SK-N-SH (cell line): Measurements from ENCODE around the gene MCC. TPM values are rescaled to one million over a fixed set of nuclear protein-coding genes. Genes with fewer than 3 reads are reported as not detected.

Experiments used
- CTCF ChIA-PET: fragments of 300-600, 350-600 bp; formaldehyde crosslinking; extraction: SDS; loops from one replicate; lab custom pipeline; 2021; lab: Yijun Ruan, JAX
- POLR2A ChIA-PET: fragments of 350-600 bp; sonication (Branson Sonifier 250); formaldehyde crosslinking; extraction: SDS; loops from one replicate; lab custom pipeline; 2020; ENCODE audit warnings: antibody characterized with exemption, inconsistent platforms; lab: Yijun Ruan, JAX
- DNase-seq: peaks from one replicate; pipeline ENCODE4 v3.0.0; 2012
- H2AFZ ChIP-seq: fragments of 200-600 bp; sonication (generic); 2 replicates; pipeline ENCODE4 v1.8.1; 2016; ENCODE audit warnings: antibody characterized with exemption, mild to moderate bottlenecking, low read depth
- H3F3A ChIP-seq: fragments of 200-600 bp; sonication (generic); replicated peaks from 2 replicates; pipeline ENCODE3; 2016; ENCODE audit warnings: antibody characterized with exemption, mild to moderate bottlenecking; ENCODE audit not compliant: insufficient read depth
- H3K27ac ChIP-seq, 2 experiments: fragments of 200-500 bp in 1 of 2; fragments of 200-600 bp in 1 of 2; sonication (Bioruptor generic) in 1 of 2; sonication (generic), shearing (Covaris generic) in 1 of 2; 2 replicates each; pipeline versions ENCODE4 v1.5.1 to v1.6.1; 2014 to 2016; ENCODE audit warnings: low read depth in 2 of 2, inconsistent platforms in 1 of 2, low read length in 1 of 2, mild to moderate bottlenecking in 1 of 2, mixed read lengths in 1 of 2
- H3K27me3 ChIP-seq: fragments of 200-600 bp; sonication (generic), shearing (Covaris generic); 2 replicates; pipeline ENCODE4 v1.6.1; 2016; ENCODE audit warnings: mixed run types; ENCODE audit not compliant: insufficient read depth
- H3K36me3 ChIP-seq, 2 experiments: fragments of 200-500 bp in 1 of 2; fragments of 200-600 bp in 1 of 2; sonication (Bioruptor generic) in 1 of 2; sonication (generic) in 1 of 2; replicated peaks in 1 of 2; 2 replicates each; pipeline versions ENCODE3 to v1.5.1; 2014 to 2016; ENCODE audit warnings: low read length in 1 of 2, mild to moderate bottlenecking in 1 of 2; ENCODE audit not compliant: insufficient read depth in 2 of 2, control insufficient read depth in 1 of 2
- H3K4me1 ChIP-seq, 2 experiments: fragments of 200-500 bp in 1 of 2; fragments of 200-600 bp in 1 of 2; sonication (Bioruptor generic) in 1 of 2; sonication (generic), shearing (Covaris generic) in 1 of 2; 2 replicates each; pipeline versions ENCODE4 v1.5.1 to v1.6.1; 2014 to 2016; ENCODE audit warnings: low read depth in 1 of 2, low read length in 1 of 2, mixed run types in 1 of 2; ENCODE audit not compliant: insufficient read depth in 2 of 2, control insufficient read depth in 1 of 2
- H3K4me2 ChIP-seq: fragments of 200-600 bp; sonication (generic), shearing (Covaris generic); 2 replicates; pipeline ENCODE4 v1.6.1; 2017; ENCODE audit warnings: mixed run types
- H3K4me3 ChIP-seq, 2 experiments: fragments of 200-500 bp in 1 of 2; fragments of 200-600 bp in 1 of 2; sonication (Bioruptor generic) in 1 of 2; sonication (generic), shearing (Covaris generic) in 1 of 2; 2 replicates each; pipeline versions ENCODE4 v1.5.1 to v1.8.1; 2014 to 2016; ENCODE audit warnings: low read depth in 2 of 2, inconsistent platforms in 1 of 2, low read length in 1 of 2, mild to moderate bottlenecking in 1 of 2, mixed read lengths in 1 of 2, moderate library complexity in 1 of 2
- H3K79me2 ChIP-seq: fragments of 200-600 bp; sonication (generic); 2 replicates; pipeline ENCODE4 v1.8.1; 2017; ENCODE audit warnings: mild to moderate bottlenecking; ENCODE audit not compliant: insufficient read depth
- H3K9ac ChIP-seq: fragments of 200-600 bp; sonication (generic); 2 replicates; pipeline ENCODE4 v1.6.1; 2017; ENCODE audit warnings: mixed run types
- H3K9me2 ChIP-seq: fragments of 200-600 bp; sonication (generic); 2 replicates; pipeline ENCODE4 v1.6.1; 2017; ENCODE audit warnings: mixed run types
- H3K9me3 ChIP-seq: fragments of 200-600 bp; sonication (generic); 2 replicates; pipeline ENCODE4 v1.6.1; 2017; ENCODE audit warnings: mixed run types, mild to moderate bottlenecking, moderate library complexity
- H4K20me1 ChIP-seq: fragments of 200-600 bp; sonication (generic); 2 replicates; pipeline ENCODE4 v1.6.1; 2017; ENCODE audit warnings: mild to moderate bottlenecking, mixed run types; ENCODE audit not compliant: insufficient read depth
- ELF1 ChIP-seq: IDR thresholded peaks from 2 replicates; pipeline ENCODE4 v1.4.0; 2012
- FOSL2 ChIP-seq: IDR thresholded peaks from 2 replicates; pipeline ENCODE4 v1.4.0; 2012; ENCODE audit warnings: low read depth, mild to moderate bottlenecking, moderate library complexity, borderline replicate concordance
- FOXM1 ChIP-seq: IDR thresholded peaks from 2 replicates; pipeline ENCODE4 v1.4.0; 2012; ENCODE audit warnings: low read depth, mild to moderate bottlenecking
- JUND ChIP-seq: IDR thresholded peaks from 2 replicates; pipeline ENCODE4 v1.4.0; 2012
- MEF2A ChIP-seq: IDR thresholded peaks from 2 replicates; pipeline ENCODE4 v1.4.0; 2012; ENCODE audit warnings: low read depth, borderline replicate concordance
- MXI1 ChIP-seq: IDR thresholded peaks from 2 replicates; pipeline ENCODE4 v1.6.1; 2012; ENCODE audit warnings: mild to moderate bottlenecking, low read depth, low read length, improper control_type of control experiment
- NFIC ChIP-seq: IDR thresholded peaks from 2 replicates; pipeline ENCODE4 v1.4.0; 2012; ENCODE audit warnings: borderline replicate concordance
- NRF1 ChIP-seq: IDR thresholded peaks from 2 replicates; pipeline ENCODE4 v1.6.1; 2012; ENCODE audit warnings: low read depth, mild to moderate bottlenecking, low read length
- RAD21 ChIP-seq: IDR thresholded peaks from 2 replicates; pipeline ENCODE4 v1.6.1; 2012; ENCODE audit warnings: mild to moderate bottlenecking, low read length
- RCOR1 ChIP-seq: fragments of 150-350 bp; IDR thresholded peaks from 2 replicates; pipeline ENCODE4 v1.6.1; 2017; ENCODE audit warnings: antibody characterized with exemption, low read length
- RXRA ChIP-seq: IDR thresholded peaks from 2 replicates; pipeline ENCODE4 v1.4.0; 2012; ENCODE audit warnings: low read depth, mild to moderate bottlenecking, borderline replicate concordance
- SIN3A ChIP-seq: IDR thresholded peaks from 2 replicates; pipeline ENCODE4 v1.6.1; 2012; ENCODE audit warnings: low read depth, mild to moderate bottlenecking, low read length, moderate library complexity, borderline replicate concordance
- TCF12 ChIP-seq: IDR thresholded peaks from 2 replicates; pipeline ENCODE4 v1.4.0; 2012
- TEAD4 ChIP-seq: IDR thresholded peaks from 2 replicates; pipeline ENCODE4 v1.4.0; 2012; ENCODE audit warnings: mild to moderate bottlenecking, borderline replicate concordance; ENCODE audit not compliant: insufficient read depth
- WGBS: methylation state at CpG from one replicate; pipeline ENCODE4 v1.1.6; 2017; ENCODE audit warnings: low lambda C conversion rate; 5-methylcytosine and 5-hydroxymethylcytosine counted together
- polyA plus RNA-seq, 3 experiments: library from polyadenylated mRNA; depleted of rRNA; stranded (reverse); fragments of >200 nt; gene quantifications; 2 replicates each; pipeline ENCODE4 v1.2.3, GENCODE V29; 2012
- TF ChIP-seq, protein P1 (sequence below): IDR thresholded peaks from 2 replicates; pipeline ENCODE4 v1.4.0; 2012; ENCODE audit warnings: low read depth
- TF ChIP-seq, protein P2 (sequence below): IDR thresholded peaks from 2 replicates; pipeline ENCODE4 v1.4.0; 2012; ENCODE audit warnings: low read depth, borderline replicate concordance
- TF ChIP-seq, protein P3 (sequence below): fragments of 150-350 bp; IDR thresholded peaks from 2 replicates; pipeline ENCODE4 v1.6.1; 2017; ENCODE audit warnings: antibody characterized with exemption, low read length, low read depth, borderline replicate concordance
- TF ChIP-seq, protein P4 (sequence below): fragments of 200-600 bp; sonication (generic); IDR thresholded peaks from 2 replicates; pipeline ENCODE4 v1.6.1; 2017; ENCODE audit warnings: antibody characterized with exemption, mild to moderate bottlenecking, moderate library complexity

The MCC gene
- polyA plus RNA-seq, 1 of the 3 experiments (the other 2 are of a cell fraction): 3.6 TPM

DNA sequence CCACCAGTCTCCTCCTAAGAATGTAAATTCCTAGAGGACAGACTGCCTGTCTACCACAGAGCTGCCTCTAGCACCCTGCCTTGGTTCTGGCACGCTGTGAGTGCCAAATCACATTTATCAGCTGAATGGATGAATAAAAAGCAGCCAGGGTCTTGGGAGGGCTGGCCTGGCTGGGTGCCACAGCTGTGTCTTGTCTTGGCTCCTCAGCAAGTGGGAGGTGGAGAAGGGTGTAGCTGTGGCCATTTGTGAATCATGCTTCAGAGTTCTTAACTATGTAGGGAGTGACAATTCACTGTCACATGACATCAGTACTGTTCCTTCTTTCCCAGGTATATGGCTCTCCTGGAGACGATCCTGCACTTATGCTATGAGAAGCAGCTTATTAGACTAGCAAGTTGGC, 441.0 kb downstream of the MCC start:
- H3K9me3 ChIP-seq: no peaks in the 10 kb centered on the region
- no peaks in the 10 kb centered on the region for H4K20me1 ChIP-seq
- TF ChIP-seq NRF1 (no peak), FOSL2 (peak; percentile 22; the same call in 1 of the 2 replicates)
- 46% methylated on average over 2 of the region's 2 CpGs for WGBS
- H2AFZ ChIP-seq: no peak overlapping the region
- POLR2A ChIA-PET: no interaction called here
- H3K4me2 ChIP-seq: no peak overlapping the region
- no peak overlapping the region for H3K4me3 ChIP-seq
- no peaks in the 10 kb centered on the region for H3K9me2 ChIP-seq
- H3K79me2 ChIP-seq: no peaks in the 10 kb centered on the region
- peaks cover 7 to 13% of the 10 kb centered on the region in 2 experiments; a peak in 3 of 4 replicates for H3K4me1 ChIP-seq
- no peak overlapping the region; a peak in 1 of 4 replicates for H3K27ac ChIP-seq
- no peak for DNase-seq
- no peak overlapping the region for H3K9ac ChIP-seq
- no peaks in the 10 kb centered on the region for H3K27me3 ChIP-seq
- H3K36me3 ChIP-seq: no peaks in the 10 kb centered on the region
- CTCF ChIA-PET: interaction anchor here (1.2 kb wide), 1 partner anchor 289 kb away, joined by 3 read pairs; no protein-coding TSS in a partner anchor
- H3F3A ChIP-seq: peaks cover 6% of the 10 kb centered on the region

DNA sequence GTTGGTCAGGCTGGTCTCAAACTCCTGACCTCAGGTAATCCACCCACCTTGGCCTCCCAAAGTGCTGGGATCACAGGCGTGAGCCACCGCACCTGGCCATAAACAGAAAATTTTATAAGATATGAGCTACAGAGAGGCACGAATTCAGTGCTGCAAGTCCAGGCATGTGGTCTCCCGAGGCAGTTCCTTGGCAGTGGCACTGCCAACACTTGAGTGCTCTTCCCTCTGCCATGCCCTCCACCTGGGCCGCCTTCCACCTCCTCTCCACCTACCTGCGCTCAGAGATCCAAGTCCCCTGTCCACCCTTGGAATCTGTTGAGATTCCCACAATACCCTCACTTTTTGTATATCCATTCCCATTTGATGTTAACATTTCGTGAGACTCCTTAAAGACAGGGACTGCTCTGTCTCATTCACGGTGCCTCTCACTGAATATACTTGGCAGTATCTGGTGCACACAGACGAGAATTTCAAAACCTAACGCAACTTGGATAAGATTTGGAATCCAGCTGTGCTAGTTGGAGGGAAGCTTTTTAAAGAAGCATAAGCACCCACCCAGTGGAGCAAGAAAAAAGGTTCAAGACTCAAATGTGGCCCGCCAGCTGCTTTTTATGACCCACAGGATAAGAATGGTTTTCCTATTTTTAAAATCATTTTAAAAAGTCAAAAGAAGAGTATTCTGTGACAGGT, 443.3 kb downstream of the MCC start:
- CTCF ChIA-PET: interaction anchor here (0.8 to 3.4 kb wide), 7 partner anchors 8 to 854 kb away, joined by 3 to 15 read pairs (median 3); no protein-coding TSS in a partner anchor
- H3K4me3 ChIP-seq: no peak overlapping the region
- 89% methylated on average over 11 of the region's 11 CpGs for WGBS
- H3K36me3 ChIP-seq: no peaks in the 10 kb centered on the region
- H4K20me1 ChIP-seq: no peaks in the 10 kb centered on the region
- H3K27ac ChIP-seq: no peak overlapping the region; a peak in 1 of 4 replicates
- H3K9me3 ChIP-seq: no peaks in the 10 kb centered on the region
- H2AFZ ChIP-seq: no peak overlapping the region
- POLR2A ChIA-PET: interaction anchor here (0.5 kb wide), 1 partner anchor 51 kb away, joined by 3 read pairs; no protein-coding TSS in a partner anchor
- no peaks in the 10 kb centered on the region for H3F3A ChIP-seq
- H3K79me2 ChIP-seq: no peaks in the 10 kb centered on the region
- H3K4me2 ChIP-seq: no peak overlapping the region
- DNase-seq: no peak
- H3K9ac ChIP-seq: no peak overlapping the region
- H3K4me1 ChIP-seq: peaks cover 0 to 16% of the 10 kb centered on the region in 2 experiments; a peak in 2 of 4 replicates
- no peaks in the 10 kb centered on the region for H3K9me2 ChIP-seq
- no peak for TF ChIP-seq TEAD4
- TF ChIP-seq, all 33 proteins: peak for 0
- H3K27me3 ChIP-seq: no peaks in the 10 kb centered on the region

DNA sequence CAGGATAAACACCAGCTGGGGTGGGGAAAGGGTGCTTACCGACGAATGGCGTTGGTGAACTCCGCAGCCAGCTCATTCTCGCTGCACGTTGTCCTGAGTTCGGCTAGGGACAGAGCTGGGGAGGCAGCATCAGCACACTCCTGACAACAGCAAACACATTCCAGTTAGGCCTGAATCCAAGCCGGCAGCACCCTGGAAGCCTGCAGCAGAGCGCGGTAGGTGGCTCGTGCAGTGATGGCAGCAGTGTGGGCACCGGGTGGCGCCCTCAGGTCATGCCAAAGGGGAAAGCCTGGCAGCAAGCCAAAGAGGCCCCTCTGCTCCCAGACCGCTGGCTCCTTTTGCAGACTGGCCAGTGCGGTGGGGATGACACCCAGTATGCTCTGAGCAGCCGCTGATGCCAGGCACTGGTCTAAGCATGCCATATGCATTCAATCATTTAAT, 444.7 kb downstream of the MCC start:
- Histone ChIP-seq H3K4me3 (no peak overlapping the region), H3K36me3 (no peaks in the 10 kb centered on the region), H3K27ac (peak overlapping the region in 1 of 2 experiments; percentile 74; a peak in 2 of 4 replicates), H4K20me1 (no peaks in the 10 kb centered on the region), H3K4me2 (no peak overlapping the region), H2AFZ (peak overlapping the region; percentile 73), H3K9me2 (no peaks in the 10 kb centered on the region), H3K4me1 (peaks cover 0 to 16% of the 10 kb centered on the region in 2 experiments; a peak in 2 of 4 replicates), H3F3A (no peaks in the 10 kb centered on the region), H3K9ac (no peak overlapping the region), H3K27me3 (no peaks in the 10 kb centered on the region), H3K79me2 (no peaks in the 10 kb centered on the region), H3K9me3 (no peaks in the 10 kb centered on the region)
- WGBS: 50% methylated on average over 7 of the region's 16 CpGs
- POLR2A ChIA-PET: no interaction called here
- peak; percentile 88 for DNase-seq
- CTCF ChIA-PET: interaction anchor here (0.6 to 3.4 kb wide), 19 partner anchors 9 to 563 kb away, joined by 3 to 15 read pairs (median 4); no protein-coding TSS in a partner anchor
- TF ChIP-seq, protein P1, sequence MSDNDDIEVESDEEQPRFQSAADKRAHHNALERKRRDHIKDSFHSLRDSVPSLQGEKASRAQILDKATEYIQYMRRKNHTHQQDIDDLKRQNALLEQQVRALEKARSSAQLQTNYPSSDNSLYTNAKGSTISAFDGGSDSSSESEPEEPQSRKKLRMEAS: no peak
- TF ChIP-seq, protein P2, sequence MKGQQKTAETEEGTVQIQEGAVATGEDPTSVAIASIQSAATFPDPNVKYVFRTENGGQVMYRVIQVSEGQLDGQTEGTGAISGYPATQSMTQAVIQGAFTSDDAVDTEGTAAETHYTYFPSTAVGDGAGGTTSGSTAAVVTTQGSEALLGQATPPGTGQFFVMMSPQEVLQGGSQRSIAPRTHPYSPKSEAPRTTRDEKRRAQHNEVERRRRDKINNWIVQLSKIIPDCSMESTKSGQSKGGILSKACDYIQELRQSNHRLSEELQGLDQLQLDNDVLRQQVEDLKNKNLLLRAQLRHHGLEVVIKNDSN: no peak
- peak; percentile 70 for TF ChIP-seq MXI1
- TF ChIP-seq JUND: no peak
- TF ChIP-seq RAD21: peak; percentile 83
- TF ChIP-seq RXRA: no peak
- no peak for TF ChIP-seq MEF2A
- no peak for TF ChIP-seq TCF12
- TF ChIP-seq NFIC: peak; percentile 98
- no peak for TF ChIP-seq SIN3A
- TF ChIP-seq FOSL2: no peak
- TF ChIP-seq ELF1: no peak
- TF ChIP-seq RCOR1: 0 out of 2 replicates have a peak, but pooled peaks have one; percentile 7
- TF ChIP-seq, protein P3, sequence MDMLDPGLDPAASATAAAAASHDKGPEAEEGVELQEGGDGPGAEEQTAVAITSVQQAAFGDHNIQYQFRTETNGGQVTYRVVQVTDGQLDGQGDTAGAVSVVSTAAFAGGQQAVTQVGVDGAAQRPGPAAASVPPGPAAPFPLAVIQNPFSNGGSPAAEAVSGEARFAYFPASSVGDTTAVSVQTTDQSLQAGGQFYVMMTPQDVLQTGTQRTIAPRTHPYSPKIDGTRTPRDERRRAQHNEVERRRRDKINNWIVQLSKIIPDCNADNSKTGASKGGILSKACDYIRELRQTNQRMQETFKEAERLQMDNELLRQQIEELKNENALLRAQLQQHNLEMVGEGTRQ: no peak
- TF ChIP-seq, protein P4, sequence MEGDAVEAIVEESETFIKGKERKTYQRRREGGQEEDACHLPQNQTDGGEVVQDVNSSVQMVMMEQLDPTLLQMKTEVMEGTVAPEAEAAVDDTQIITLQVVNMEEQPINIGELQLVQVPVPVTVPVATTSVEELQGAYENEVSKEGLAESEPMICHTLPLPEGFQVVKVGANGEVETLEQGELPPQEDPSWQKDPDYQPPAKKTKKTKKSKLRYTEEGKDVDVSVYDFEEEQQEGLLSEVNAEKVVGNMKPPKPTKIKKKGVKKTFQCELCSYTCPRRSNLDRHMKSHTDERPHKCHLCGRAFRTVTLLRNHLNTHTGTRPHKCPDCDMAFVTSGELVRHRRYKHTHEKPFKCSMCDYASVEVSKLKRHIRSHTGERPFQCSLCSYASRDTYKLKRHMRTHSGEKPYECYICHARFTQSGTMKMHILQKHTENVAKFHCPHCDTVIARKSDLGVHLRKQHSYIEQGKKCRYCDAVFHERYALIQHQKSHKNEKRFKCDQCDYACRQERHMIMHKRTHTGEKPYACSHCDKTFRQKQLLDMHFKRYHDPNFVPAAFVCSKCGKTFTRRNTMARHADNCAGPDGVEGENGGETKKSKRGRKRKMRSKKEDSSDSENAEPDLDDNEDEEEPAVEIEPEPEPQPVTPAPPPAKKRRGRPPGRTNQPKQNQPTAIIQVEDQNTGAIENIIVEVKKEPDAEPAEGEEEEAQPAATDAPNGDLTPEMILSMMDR: peak; percentile 56
- no peak for TF ChIP-seq FOXM1
